Duodenal mucosa (tissue), 2 donors: ENCODE results near the gene SNX1.

Experiments
- H3K27ac ChIP-seq: one replicate; pipeline ENCODE4 v1.7.0; 2013; ENCODE audit warnings: low read depth, low read length
- H3K27me3 ChIP-seq, 2 donors: one replicate each; pipeline ENCODE4 v1.7.0; 2013; ENCODE audit warnings: low read length in 2 of 2, control low read depth in 1 of 2; ENCODE audit not compliant: insufficient read depth in 2 of 2, control insufficient read depth in 1 of 2
- H3K36me3 ChIP-seq, 2 donors: one replicate each; pipeline ENCODE4 v1.7.0; 2013; ENCODE audit warnings: low read length in 2 of 2, control low read depth in 1 of 2; ENCODE audit not compliant: insufficient read depth in 2 of 2, control insufficient read depth in 1 of 2
- H3K4me1 ChIP-seq, 2 donors: one replicate each; pipeline ENCODE4 v1.7.0; 2013; ENCODE audit warnings: low read length in 2 of 2, control low read depth in 1 of 2; ENCODE audit not compliant: insufficient read depth in 2 of 2, control insufficient read depth in 1 of 2
- H3K4me3 ChIP-seq, 2 donors: one replicate each; pipeline ENCODE4 v1.7.0; 2013; ENCODE audit warnings: low read length in 2 of 2, low read depth in 1 of 2
- H3K9ac ChIP-seq, 2 donors: one replicate each; pipeline ENCODE4 v1.7.0; 2013; ENCODE audit warnings: low read length in 2 of 2, low read depth in 1 of 2
- H3K9me3 ChIP-seq, 2 donors: one replicate each; pipeline ENCODE4 v1.7.0; 2013; ENCODE audit warnings: low read length in 2 of 2, control low read depth in 1 of 2; ENCODE audit not compliant: control insufficient read depth in 1 of 2

Gene SNX1

DNA sequence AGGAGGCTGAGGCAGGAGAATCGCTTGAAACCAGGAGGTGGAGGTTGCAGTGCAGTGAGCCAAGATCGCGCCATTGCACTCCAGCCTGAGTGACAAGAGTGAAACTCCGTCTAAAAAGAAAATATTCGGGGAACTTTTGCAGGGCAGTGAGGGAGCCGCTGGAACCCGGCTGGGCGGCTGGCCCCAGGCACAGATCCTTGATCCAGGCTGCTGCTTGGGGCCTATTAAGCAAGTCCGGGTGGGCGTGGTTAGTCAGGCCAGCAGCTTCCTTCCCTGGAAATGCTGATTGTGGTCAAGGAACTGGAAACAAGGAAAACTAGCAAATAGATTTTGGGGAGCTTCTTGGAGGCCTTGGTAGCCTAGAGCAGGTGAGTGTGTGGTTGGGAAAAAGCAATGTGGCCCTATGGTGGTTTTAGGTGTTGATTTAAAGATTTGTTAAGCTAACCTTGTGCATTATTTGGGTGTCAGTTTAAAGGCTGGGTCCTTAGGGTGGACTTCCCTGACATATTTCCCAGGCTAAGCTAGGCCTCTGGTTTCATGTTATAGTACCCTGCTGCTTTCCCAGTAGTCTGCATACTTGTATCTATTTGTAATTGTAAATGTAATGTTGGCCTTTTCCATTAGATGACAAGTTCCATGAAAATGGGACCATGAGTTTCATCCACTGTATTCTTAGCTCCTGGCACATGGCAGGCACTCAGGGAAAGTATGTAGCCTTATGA, 38.0 kb downstream of the SNX1 start:
- Histone ChIP-seq H3K4me3 (no peak overlapping the region), H3K36me3 (peaks cover 72 to 90% of the 10 kb centered on the region in 2 donors), H3K27ac (no peak overlapping the region), H3K9me3 (no peaks in the 10 kb centered on the region), H3K4me1 (no peaks in the 10 kb centered on the region), H3K9ac (no peak overlapping the region), H3K27me3 (no peaks in the 10 kb centered on the region)

DNA sequence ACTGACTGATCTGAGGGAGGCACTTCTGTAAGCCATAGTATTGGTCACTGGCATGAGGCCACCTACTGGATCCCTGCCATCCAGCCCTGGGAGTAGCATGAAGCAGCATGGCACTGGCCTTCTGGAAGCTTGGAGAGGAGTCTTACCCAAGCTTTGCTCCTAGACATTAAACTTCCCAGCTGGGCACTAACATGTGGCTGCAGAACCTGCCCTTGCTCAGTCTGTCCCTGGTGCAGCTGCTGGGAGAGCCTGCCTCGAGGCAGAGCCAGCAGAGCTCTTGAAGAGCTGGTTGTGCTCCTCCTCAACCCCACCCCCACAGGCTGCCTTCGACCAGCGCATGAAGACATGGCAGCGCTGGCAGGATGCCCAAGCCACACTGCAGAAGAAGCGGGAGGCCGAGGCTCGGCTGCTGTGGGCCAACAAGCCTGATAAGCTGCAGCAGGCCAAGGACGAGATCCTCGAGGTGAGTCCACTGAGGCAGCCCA, 38.6 kb downstream of the SNX1 start:
- no peaks in the 10 kb centered on the region for H3K4me1 ChIP-seq
- no peaks in the 10 kb centered on the region for H3K9me3 ChIP-seq
- H3K4me3 ChIP-seq: no peak overlapping the region
- H3K36me3 ChIP-seq: peaks cover 69 to 88% of the 10 kb centered on the region in 2 donors
- no peaks in the 10 kb centered on the region for H3K27me3 ChIP-seq
- H3K27ac ChIP-seq: no peak overlapping the region
- H3K9ac ChIP-seq: no peak overlapping the region

DNA sequence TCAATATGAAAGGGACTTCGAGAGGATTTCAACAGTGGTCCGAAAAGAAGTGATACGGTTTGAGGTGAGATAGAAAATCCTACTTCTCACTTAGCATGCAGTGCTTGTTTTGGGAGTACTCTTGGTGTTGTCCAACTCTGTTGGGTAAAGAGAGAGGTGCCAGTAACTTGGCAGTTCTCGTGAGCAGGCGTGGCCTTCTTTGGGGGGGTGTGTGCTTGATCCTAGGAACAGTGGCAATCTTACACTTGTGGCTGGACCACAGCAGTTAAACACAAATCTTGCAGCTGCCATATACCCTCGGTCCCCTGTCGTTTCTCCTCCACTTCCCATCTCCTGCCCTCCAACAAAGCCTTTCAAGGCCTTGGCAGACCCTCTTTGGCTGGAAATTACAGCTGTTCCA, 40.6 kb downstream of the SNX1 start:
- Histone ChIP-seq H3K4me1 (no peaks in the 10 kb centered on the region), H3K4me3 (no peak overlapping the region), H3K27ac (no peak overlapping the region), H3K9me3 (no peaks in the 10 kb centered on the region), H3K9ac (no peak overlapping the region), H3K36me3 (peaks cover 57 to 75% of the 10 kb centered on the region in 2 donors), H3K27me3 (no peaks in the 10 kb centered on the region)

DNA sequence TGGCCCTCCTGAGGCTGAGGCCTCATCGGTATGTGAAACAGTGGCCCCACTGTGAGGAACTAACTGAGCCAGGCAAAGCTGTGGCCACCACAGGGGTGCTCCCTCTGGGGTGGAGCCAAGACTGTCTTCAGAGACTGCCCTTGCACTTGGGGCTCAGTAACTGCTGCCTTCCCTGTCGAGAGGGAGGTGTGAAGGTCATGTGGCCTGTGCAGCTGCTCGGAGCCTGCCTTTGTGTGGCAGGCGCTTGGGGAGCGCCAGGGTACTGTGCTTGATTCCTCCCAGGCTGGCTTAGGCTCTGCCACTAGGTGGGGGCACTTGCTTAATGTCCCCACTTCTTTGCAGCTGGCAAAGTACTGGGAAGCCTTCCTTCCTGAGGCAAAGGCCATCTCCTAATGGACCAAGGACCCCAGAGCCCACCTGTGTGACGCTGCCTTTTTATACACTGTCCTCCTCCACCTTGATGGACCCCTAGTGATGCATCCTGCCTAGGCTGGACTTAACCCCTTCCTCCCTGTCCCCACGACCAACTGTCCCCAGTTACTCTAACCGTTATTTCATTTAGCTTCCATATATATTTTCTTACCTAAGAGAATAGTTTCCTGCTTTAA, 41.5 kb downstream of the SNX1 start:
- Histone ChIP-seq H3K9me3 (no peaks in the 10 kb centered on the region), H3K4me1 (no peaks in the 10 kb centered on the region), H3K27me3 (no peaks in the 10 kb centered on the region), H3K27ac (no peak overlapping the region), H3K36me3 (peaks cover 51 to 74% of the 10 kb centered on the region in 2 donors), H3K4me3 (no peak overlapping the region), H3K9ac (no peak overlapping the region)

DNA sequence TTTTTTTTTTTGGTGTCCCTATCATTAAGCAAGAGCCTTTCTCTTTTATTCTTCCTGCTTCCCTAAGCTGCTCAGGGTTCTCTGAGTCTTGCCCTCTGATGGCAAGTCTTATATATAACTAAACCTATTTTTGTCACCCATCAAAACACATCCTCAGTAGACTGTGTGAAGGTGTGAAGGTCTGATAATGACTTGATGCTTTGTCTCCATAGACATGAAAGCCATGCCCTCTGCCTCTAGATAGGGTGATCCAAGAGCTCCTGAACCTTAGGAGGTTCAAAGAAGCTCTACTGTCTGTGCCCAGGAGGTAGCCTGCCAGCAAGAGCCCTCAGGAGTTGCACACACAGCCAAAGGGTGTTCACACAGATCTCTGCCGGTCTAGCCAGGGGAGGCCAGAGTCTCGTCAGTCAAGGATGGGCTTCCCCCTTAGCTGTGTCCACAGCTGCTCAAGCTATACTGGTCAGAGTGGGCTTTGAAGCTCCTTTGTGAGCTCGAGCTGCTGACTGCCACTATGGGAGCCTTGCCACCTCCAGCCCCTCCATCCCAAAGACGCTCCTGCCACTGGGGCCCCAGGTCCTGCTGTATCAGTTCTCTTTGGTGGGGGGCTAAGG, 42.7 kb downstream of the SNX1 start:
- Histone ChIP-seq H3K27me3 (no peaks in the 10 kb centered on the region), H3K36me3 (peaks cover 52 to 75% of the 10 kb centered on the region in 2 donors), H3K9me3 (no peaks in the 10 kb centered on the region), H3K9ac (no peak overlapping the region), H3K27ac (no peak overlapping the region), H3K4me1 (no peaks in the 10 kb centered on the region), H3K4me3 (no peak overlapping the region)

DNA sequence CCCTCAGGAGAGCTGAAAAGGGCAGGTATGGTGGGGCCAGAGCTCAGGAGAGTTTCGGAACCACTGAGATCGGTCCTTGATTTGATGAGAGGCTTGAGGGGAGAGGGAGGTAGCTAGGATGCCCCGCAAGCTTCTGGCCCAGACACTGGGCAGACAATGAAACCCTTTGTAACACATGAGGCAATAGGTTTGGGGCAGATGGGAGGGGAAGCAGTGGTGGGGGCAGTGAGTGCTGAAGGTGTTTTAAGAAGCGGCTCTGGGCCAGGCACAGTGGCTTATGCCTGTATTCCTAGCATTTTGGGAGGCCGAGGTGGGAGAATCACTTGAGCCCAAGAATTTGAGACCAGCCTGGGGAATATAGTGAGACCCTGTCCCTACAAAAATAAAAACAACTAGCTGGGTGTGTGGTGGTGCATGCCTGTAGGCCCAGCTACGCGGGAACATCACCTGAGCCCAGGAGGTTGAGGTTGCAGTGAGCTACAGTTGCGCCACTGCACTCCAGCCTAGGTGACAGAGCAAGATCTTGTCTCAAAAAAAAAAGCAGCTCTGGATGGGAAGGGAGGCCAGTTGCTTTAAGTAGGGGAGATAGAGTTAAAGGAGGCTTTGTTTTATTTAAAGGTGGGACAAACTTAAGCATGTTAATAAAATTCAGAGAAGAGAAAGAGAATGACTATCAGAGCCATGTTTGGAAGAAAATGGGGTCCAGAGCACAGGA, 46.2 kb downstream of the SNX1 start:
- Histone ChIP-seq H3K4me3 (no peak overlapping the region), H3K36me3 (peaks cover 36 to 60% of the 10 kb centered on the region in 2 donors), H3K9ac (no peak overlapping the region), H3K4me1 (no peaks in the 10 kb centered on the region), H3K27me3 (no peaks in the 10 kb centered on the region), H3K27ac (no peak overlapping the region), H3K9me3 (no peaks in the 10 kb centered on the region)

DNA sequence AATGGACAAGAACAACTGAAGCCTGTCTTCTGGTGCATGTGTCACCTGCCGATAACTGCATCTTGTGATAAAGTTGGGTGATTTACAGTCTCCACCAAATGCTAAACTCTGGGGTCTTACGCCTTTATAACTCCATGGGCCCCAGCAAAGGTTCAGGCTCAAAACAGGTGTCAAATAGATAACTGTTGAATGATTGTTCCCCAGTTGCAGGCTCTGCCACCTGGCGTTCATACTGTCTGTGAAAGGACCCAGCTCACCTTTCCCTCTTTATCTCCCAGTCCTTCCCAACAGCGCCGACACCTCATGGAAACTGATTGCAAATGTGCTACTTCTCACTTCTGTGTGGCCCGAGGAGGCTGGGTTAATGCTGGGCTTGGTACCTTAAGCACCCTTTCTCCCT, 47.5 kb downstream of the SNX1 start:
- Histone ChIP-seq H3K9ac (no peak overlapping the region), H3K36me3 (peaks cover 28 to 48% of the 10 kb centered on the region in 2 donors), H3K27me3 (no peaks in the 10 kb centered on the region), H3K4me1 (no peaks in the 10 kb centered on the region), H3K27ac (no peak overlapping the region), H3K9me3 (no peaks in the 10 kb centered on the region), H3K4me3 (no peak overlapping the region)

DNA sequence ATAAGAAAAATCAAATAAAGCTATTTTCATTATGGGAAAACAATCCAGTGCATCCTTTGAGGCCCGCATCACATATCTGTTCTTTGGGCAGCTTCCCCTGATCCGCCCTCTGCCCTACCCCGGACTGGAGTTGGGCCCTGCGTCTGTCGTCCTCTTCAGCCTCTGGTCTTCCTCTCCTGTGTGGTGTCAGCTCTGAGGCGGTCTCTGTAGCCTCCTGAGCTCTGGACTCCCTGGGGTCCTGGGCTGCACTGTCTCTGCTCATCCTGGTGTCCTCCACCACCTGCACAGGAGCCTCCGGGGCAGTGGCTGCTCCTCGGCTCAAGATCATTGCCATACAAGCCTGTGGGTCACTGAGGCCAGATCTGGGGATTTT, 48.4 kb downstream of the SNX1 start:
- no peak overlapping the region for H3K9ac ChIP-seq

DNA sequence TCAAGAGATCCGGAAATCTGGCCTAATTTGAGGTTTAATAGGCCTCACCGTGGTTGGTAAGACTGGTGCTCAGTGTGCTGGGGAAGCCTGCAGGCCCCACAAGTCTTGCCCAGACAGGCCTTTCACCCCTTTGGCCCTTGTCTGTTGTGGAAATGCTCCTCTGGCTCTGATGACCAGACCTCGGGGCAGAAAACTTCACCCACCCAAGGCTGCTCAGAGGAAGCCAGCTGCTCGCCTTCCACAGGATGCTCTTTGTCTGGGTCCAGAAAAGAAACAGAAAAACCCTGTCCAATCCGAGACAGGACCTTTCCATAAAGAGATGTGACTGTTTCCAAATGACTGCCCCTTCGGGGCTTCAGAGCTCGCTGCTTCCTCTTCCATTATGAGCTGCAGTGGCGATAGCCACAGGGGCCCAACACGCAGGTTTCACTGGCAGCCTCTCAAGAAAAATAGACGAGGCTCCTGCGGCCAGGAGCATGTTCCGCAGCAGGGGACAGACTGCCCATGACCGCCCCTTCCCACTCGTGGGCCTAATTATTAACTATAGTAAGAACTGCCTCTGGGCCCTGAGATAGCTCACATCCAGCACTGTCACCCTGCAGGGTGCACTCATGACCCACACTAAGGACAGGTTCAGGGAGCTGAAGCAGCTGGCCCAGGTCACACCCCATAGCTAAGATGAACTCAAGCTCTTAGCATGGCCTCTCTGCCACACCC, 48.9 kb downstream of the SNX1 start:
- Histone ChIP-seq H3K36me3 (peaks cover 23 to 42% of the 10 kb centered on the region in 2 donors), H3K4me3 (no peak overlapping the region), H3K9me3 (no peaks in the 10 kb centered on the region), H3K9ac (no peak overlapping the region), H3K27me3 (no peaks in the 10 kb centered on the region), H3K27ac (no peak overlapping the region), H3K4me1 (no peaks in the 10 kb centered on the region)

More for the DNA sequence above, 48.4 kb downstream of the SNX1 start:
- Histone ChIP-seq H3K36me3 (peaks cover 23 to 42% of the 10 kb centered on the region in 2 donors), H3K27me3 (no peaks in the 10 kb centered on the region), H3K4me1 (no peaks in the 10 kb centered on the region), H3K9me3 (no peaks in the 10 kb centered on the region), H3K27ac (no peak overlapping the region), H3K4me3 (no peak overlapping the region)
